GM12801 (cell line): ENCODE data around the gene SDK1.

ENCODE experiments used
- TF ChIP-seq, protein P1 (sequence below): IDR thresholded peaks from one replicate; pipeline ENCODE4 v1.5.1; 2011; ENCODE audit warnings: control low read depth; ENCODE audit not compliant: insufficient read length; ENCODE audit errors: extremely low read depth

The SDK1 gene

DNA sequence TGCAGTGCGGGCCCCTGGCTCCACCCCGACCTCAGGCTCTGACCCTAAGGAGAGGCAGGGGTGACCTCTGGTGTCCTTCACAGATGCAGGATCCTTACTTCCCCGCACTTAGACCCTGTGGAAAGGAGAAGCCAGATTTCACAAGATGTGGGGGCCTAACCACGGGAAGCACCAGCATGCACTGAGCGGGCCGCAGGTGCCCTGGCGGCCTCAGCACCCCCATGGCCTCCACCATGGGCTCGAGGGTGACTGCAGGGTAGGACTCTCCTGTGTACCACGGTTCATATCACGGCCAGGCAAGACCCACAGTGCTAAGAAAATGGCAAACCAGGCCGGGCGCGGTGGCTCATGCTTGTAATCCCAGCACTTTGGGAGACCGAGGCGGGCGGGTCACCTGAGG lies 971.1 kb downstream of the SDK1 start:
- TF ChIP-seq, protein P1, sequence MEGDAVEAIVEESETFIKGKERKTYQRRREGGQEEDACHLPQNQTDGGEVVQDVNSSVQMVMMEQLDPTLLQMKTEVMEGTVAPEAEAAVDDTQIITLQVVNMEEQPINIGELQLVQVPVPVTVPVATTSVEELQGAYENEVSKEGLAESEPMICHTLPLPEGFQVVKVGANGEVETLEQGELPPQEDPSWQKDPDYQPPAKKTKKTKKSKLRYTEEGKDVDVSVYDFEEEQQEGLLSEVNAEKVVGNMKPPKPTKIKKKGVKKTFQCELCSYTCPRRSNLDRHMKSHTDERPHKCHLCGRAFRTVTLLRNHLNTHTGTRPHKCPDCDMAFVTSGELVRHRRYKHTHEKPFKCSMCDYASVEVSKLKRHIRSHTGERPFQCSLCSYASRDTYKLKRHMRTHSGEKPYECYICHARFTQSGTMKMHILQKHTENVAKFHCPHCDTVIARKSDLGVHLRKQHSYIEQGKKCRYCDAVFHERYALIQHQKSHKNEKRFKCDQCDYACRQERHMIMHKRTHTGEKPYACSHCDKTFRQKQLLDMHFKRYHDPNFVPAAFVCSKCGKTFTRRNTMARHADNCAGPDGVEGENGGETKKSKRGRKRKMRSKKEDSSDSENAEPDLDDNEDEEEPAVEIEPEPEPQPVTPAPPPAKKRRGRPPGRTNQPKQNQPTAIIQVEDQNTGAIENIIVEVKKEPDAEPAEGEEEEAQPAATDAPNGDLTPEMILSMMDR: no peak

DNA sequence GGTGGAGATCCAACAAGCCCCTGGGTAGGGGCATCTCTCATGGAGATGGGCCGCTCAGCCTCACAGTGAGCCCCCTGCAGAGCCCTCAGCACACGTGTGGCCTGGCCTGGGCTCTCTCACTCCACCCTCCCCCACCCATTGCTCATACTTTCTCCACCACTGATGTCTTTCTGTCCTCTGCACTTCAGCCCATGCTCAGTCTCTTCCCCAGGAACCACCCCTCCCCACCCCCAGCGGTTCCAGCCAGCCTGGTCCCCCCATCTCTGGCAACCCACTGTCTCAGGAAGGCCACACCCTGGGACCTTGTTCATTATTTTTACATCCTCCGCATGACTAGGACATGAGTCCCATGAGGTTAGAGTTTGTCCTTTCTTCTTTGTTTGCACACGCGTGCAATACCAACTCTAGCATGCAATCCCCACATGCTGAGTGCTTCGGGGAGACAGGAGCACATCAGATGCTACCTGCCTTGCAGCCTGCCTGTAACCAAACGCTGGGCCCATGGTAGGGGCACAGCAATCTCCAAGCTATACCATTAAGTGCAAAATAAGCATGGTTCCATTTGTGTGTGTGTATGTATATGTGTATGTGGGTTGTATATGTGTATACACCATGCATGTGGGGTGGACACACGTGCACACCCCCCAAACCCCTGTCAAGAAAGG lies 972.6 kb downstream of the SDK1 start:
- TF ChIP-seq, protein P1: no peak

DNA sequence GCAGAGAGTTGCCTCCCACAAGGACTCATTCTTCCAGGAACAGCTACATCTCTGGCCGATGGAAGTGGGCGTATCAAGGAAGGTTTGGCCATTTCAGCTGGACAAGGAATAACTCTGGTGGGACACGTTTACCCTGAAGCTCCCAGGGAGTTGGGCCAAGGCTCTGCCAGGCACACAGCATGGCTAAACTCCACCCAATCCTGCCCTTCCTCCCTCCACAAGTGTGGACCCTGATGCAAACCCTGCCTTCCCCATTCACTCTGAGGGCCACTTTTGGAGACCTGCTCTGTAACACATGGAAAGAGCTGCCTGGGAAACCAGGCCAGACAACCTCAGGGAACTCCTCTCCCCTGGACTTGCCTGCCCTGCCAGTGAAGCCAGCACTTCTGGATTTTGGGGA lies 973.2 kb downstream of the SDK1 start:
- TF ChIP-seq, protein P1: no peak

DNA sequence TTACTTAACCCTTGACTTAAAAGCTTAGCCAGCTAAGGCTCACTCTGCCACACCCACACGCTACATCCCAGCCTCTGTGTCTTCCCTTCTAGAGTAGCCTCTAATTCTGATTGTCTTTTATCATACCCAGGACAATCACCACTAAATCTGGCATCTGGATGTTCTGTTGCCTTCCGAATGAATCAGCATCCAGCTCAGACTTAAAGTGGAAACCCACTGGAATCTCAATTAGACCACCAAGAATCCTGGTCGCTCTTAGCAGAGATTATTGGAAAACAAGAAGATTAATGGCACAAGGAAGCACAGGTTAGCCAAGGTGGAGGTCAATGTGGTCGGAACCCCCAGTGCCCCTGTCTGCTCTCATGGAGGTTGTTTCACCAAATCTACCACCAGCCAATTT lies 976.9 kb downstream of the SDK1 start:
- TF ChIP-seq, protein P1: no peak

DNA sequence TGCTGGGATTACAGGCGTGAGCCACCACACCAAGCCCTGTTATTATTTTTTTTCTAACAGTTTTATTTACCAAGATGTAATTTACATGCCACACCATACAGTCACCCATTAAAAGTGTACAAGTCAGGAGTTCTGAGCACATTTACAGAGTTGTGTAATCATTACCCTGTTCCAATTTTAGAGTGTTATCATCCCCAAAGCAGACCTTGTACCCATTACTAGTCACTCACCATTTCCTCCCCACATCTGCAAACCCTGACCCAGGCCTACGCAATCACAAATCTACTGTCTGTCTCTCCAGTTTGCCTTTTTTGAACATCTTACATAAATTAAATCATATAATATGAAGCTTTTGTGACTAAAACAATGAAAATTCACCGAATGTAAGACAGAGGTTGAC lies 978.2 kb downstream of the SDK1 start:
- TF ChIP-seq, protein P1: no peak

DNA sequence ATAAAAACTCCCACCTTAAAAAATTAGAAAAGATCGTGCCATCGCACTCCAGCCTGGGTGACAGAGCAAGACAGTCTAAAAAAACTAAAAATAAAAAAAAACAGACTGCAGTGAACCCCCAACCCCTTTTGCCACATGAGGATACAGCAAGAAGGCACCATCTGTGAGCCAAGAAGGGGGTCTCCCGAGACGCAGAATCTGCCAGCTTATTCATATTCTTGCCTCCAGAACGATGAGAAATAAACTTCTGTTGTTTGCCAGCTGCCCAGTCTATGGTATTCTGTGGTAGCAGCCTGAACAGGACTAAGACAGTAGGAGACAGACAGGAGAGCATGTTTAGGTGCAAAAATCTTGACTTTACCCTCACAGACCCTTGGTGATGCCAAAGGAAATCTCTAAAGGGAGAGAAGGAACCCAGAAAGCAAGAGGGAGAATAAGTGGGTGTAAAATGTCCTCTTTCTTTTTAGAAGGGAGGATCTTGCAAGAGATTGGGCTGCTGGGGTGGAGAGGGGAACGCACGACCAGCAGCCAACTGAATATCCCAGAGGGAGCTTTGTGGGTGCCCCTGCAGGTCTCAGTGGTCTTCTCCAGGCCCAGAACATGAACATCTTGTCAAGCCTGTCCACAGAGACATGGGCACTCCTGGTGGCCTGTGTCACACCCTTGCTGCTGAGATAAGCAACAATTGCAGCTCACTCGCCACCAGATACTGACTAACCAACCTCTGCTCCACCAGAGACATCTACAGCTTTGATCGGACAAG lies 980.4 kb downstream of the SDK1 start:
- TF ChIP-seq, protein P1: no peak

DNA sequence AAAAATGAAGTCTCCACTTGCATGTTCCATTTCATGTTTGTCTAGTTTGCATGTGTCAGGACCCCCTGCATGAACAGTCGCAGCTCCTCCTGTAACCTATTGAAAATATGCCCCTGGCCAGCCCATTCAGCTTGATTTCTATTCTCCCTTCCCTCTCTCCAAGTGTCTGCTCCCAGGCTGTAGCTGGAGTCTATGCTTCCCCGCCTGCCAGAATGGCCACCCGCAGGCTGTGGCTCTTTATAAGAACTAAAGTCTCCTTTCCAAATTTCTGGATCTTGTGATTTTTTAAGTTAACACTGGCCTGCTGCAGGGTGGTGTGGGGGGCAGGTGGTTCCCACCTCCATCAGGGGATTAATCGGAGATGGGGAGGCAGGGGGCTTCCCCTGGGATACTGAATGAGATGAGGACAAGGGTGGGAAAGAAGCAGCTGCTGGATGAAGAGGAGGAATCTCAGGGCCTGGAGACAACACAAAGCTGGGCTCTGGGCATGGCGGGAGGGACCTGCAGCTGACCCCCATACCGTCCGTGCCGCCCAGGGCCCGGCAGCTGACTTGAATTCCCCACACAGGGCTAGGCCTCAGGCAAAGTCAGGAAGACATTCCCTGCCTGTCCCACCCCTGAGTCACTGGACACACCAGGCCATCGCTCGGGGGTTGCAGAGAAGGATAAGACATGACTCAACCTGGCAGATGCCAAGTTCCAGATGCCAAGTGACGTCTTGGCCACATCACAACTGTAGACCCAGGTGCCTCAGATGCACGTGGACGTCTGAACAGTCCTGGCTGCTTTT lies 981.6 kb downstream of the SDK1 start:
- TF ChIP-seq, protein P1: no peak
